Activated T-cell treated with anti-CD3 and anti-CD28 coated beads, Interleukin-2, amount 50 U/mL, for 72 hours (primary cell): ENCODE measurements around the gene ERCC4. TPM values are rescaled to one million over a fixed set of nuclear protein-coding genes. Genes with fewer than 3 reads are reported as not detected.
"Not testable (repeated sequence)": the region's sequence is repeated elsewhere in the genome, so short reads cannot be mapped to it uniquely, and the experiment has no call there.

Source experiments
- ATAC-seq, 2 donors: fragments of 150-1000 bp; cut with Tn5 transposase; replicated peaks in 1 of 2; 2 replicates each; pipeline ENCODE4 v1.10.0; 2021; ENCODE audit warnings: moderate library complexity in 2 of 2, mild to moderate bottlenecking in 1 of 2
- DNase-seq, 2 donors: peaks; one replicate each; pipeline ENCODE4 v3.0.0; 2021 to 2022; ENCODE audit warnings: mixed read lengths in 1 of 2
- H3K27ac Mint-ChIP-seq: one replicate; pipeline ENCODE4 v1.8.0; 2022; ENCODE audit warnings: mild to moderate bottlenecking, moderate library complexity, mixed read lengths
- H3K27me3 Mint-ChIP-seq: one replicate; pipeline ENCODE4 v1.8.0; 2022; ENCODE audit warnings: low read depth, mixed read lengths
- H3K36me3 Mint-ChIP-seq, 2 donors: one replicate each; pipeline ENCODE4 v1.8.0; 2022; ENCODE audit warnings: mixed read lengths in 2 of 2, mild to moderate bottlenecking in 1 of 2; ENCODE audit not compliant: insufficient read depth in 2 of 2
- H3K4me1 Mint-ChIP-seq: one replicate; pipeline ENCODE4 v1.8.0; 2022; ENCODE audit warnings: low read depth, mixed read lengths
- H3K4me3 Mint-ChIP-seq, 2 donors: one replicate each; pipeline ENCODE4 v1.8.0; 2022; ENCODE audit warnings: mild to moderate bottlenecking in 2 of 2, mixed read lengths in 2 of 2, moderate library complexity in 2 of 2
- H3K9me3 Mint-ChIP-seq, 2 donors: one replicate each; pipeline ENCODE4 v1.8.0; 2022; ENCODE audit warnings: mixed read lengths in 2 of 2
- total RNA-seq, 2 donors: library from RNA; stranded (reverse); gene quantifications; one replicate each; pipeline ENCODE4 v1.2.3, GENCODE V29; 2022

ERCC4 gene
- total RNA-seq, 2 donors from 2014 or later, result 15.4 to 17.4 TPM

GRCh38 chr16:13902052-13902451 lies 17.9 kb upstream of the ERCC4 start:
- no peak for ATAC-seq
- Mint-ChIP-seq H3K36me3 (peaks cover 0 to 2% of the 10 kb centered on the region in 2 donors), H3K27ac (no peak overlapping the region), H3K4me3 (no peak overlapping the region), H3K9me3 (no peaks in the 10 kb centered on the region), H3K4me1 (no peaks in the 10 kb centered on the region), H3K27me3 (peaks cover 27% of the 10 kb centered on the region)
- DNase-seq, result no peak

GRCh38 chr16:13902677-13903076 lies 17.3 kb upstream of the ERCC4 start:
- Mint-ChIP-seq H3K27ac (no peak overlapping the region), H3K27me3 (peaks cover 29% of the 10 kb centered on the region), H3K36me3 (peaks cover 0 to 2% of the 10 kb centered on the region in 2 donors), H3K4me1 (no peaks in the 10 kb centered on the region), H3K9me3 (no peaks in the 10 kb centered on the region), H3K4me3 (no peak overlapping the region)
- DNase-seq (no peak), ATAC-seq (no peak)

- no peak overlapping the region for H3K4me3 Mint-ChIP-seq
- no peak for DNase-seq
- H3K36me3 Mint-ChIP-seq, result peaks cover 0 to 2% of the 10 kb centered on the region in 2 donors
- no peak for ATAC-seq
- no peaks in the 10 kb centered on the region for H3K9me3 Mint-ChIP-seq
- no peak overlapping the region for H3K27ac Mint-ChIP-seq
- H3K27me3 Mint-ChIP-seq, result peaks cover 33% of the 10 kb centered on the region
- no peaks in the 10 kb centered on the region for H3K4me1 Mint-ChIP-seq
These were observed 15.7 kb upstream of the ERCC4 start for GRCh38 chr16:13904179-13904691.

- peaks cover 33% of the 10 kb centered on the region for H3K27me3 Mint-ChIP-seq
- peak; percentile 27 to 52 for DNase-seq
- H3K36me3 Mint-ChIP-seq, H3K9me3 Mint-ChIP-seq, H3K4me1 Mint-ChIP-seq, H3K27ac Mint-ChIP-seq, ATAC-seq, H3K4me3 Mint-ChIP-seq: not testable (repeated sequence)
These were observed 15.1 kb upstream of the ERCC4 start for GRCh38 chr16:13904822-13905221.

- Mint-ChIP-seq H3K27me3 (peaks cover 33% of the 10 kb centered on the region), H3K4me3 (no peak overlapping the region), H3K4me1 (no peaks in the 10 kb centered on the region), H3K9me3 (no peaks in the 10 kb centered on the region), H3K27ac (no peak overlapping the region), H3K36me3 (no peaks in the 10 kb centered on the region)
- DNase-seq, result no peak
- no peak for ATAC-seq
These were observed 13.5 kb upstream of the ERCC4 start for GRCh38 chr16:13906168-13907089.

GRCh38 chr16:13907431-13907830 lies 12.5 kb upstream of the ERCC4 start:
- H3K36me3 Mint-ChIP-seq, result no peaks in the 10 kb centered on the region

GRCh38 chr16:13909069-13909468 lies 10.9 kb upstream of the ERCC4 start:
- H3K9me3 Mint-ChIP-seq, result no peaks in the 10 kb centered on the region
- no peaks in the 10 kb centered on the region for H3K4me1 Mint-ChIP-seq
- DNase-seq (no peak), ATAC-seq (no peak)
- H3K27ac Mint-ChIP-seq, result no peak overlapping the region
- H3K27me3 Mint-ChIP-seq, result peaks cover 30% of the 10 kb centered on the region
- H3K4me3 Mint-ChIP-seq, result no peak overlapping the region
- no peaks in the 10 kb centered on the region for H3K36me3 Mint-ChIP-seq

More at GRCh38 chr16:13907431-13907830, 12.5 kb upstream of the ERCC4 start:
- Mint-ChIP-seq H3K9me3 (no peaks in the 10 kb centered on the region), H3K4me1 (no peaks in the 10 kb centered on the region), H3K27me3 (peaks cover 40% of the 10 kb centered on the region), H3K4me3 (no peak overlapping the region), H3K27ac (no peak overlapping the region)
- DNase-seq, result no peak
- no peak for ATAC-seq

- H3K27ac Mint-ChIP-seq, result no peak overlapping the region
- no peak for DNase-seq
- no peaks in the 10 kb centered on the region for H3K9me3 Mint-ChIP-seq
- H3K27me3 Mint-ChIP-seq, result peaks cover 30% of the 10 kb centered on the region
- no peak overlapping the region for H3K4me3 Mint-ChIP-seq
- no peaks in the 10 kb centered on the region for H3K36me3 Mint-ChIP-seq
- ATAC-seq, result no peak
- no peaks in the 10 kb centered on the region for H3K4me1 Mint-ChIP-seq
These were observed 10.1 kb upstream of the ERCC4 start for GRCh38 chr16:13909872-13910303.

- Mint-ChIP-seq H3K9me3 (no peaks in the 10 kb centered on the region), H3K36me3 (no peaks in the 10 kb centered on the region), H3K27ac (no peak overlapping the region), H3K4me1 (no peaks in the 10 kb centered on the region), H3K27me3 (peaks cover 29% of the 10 kb centered on the region), H3K4me3 (no peak overlapping the region)
- DNase-seq, result no peak
- no peak for ATAC-seq
These were observed 8.6 kb upstream of the ERCC4 start for GRCh38 chr16:13911306-13911705.

- no peak overlapping the region for H3K4me3 Mint-ChIP-seq
- DNase-seq, result no peak
- no peak for ATAC-seq
- no peaks in the 10 kb centered on the region for H3K4me1 Mint-ChIP-seq
- no peaks in the 10 kb centered on the region for H3K9me3 Mint-ChIP-seq
- H3K27ac Mint-ChIP-seq, result no peak overlapping the region
- no peaks in the 10 kb centered on the region for H3K36me3 Mint-ChIP-seq
- peaks cover 23% of the 10 kb centered on the region for H3K27me3 Mint-ChIP-seq
These were observed 8.1 kb upstream of the ERCC4 start for GRCh38 chr16:13911871-13912270.

- H3K27ac Mint-ChIP-seq, result no peak overlapping the region
- no peaks in the 10 kb centered on the region for H3K9me3 Mint-ChIP-seq
- no peaks in the 10 kb centered on the region for H3K36me3 Mint-ChIP-seq
- peaks cover 18% of the 10 kb centered on the region for H3K27me3 Mint-ChIP-seq
- DNase-seq (no peak), ATAC-seq (no peak)
- H3K4me3 Mint-ChIP-seq, result no peak overlapping the region
- no peaks in the 10 kb centered on the region for H3K4me1 Mint-ChIP-seq
These were observed 7.1 kb upstream of the ERCC4 start for GRCh38 chr16:13912891-13913290.

GRCh38 chr16:13913374-13914292 lies 6.3 kb upstream of the ERCC4 start:
- no peak overlapping the region for H3K4me3 Mint-ChIP-seq
- H3K36me3 Mint-ChIP-seq, result no peaks in the 10 kb centered on the region
- no peak for ATAC-seq
- no peak for DNase-seq
- no peaks in the 10 kb centered on the region for H3K4me1 Mint-ChIP-seq
- no peak overlapping the region for H3K27ac Mint-ChIP-seq
- H3K9me3 Mint-ChIP-seq, result no peaks in the 10 kb centered on the region
- H3K27me3 Mint-ChIP-seq, result peaks cover 15% of the 10 kb centered on the region
